Lower leg skin (tissue), 4 donors: ENCODE results near the gene ANO2. TPM values are rescaled to one million over a fixed set of nuclear protein-coding genes. Genes with fewer than 3 reads are reported as not detected.

Experiments used
- DNase-seq, 2 donors: peaks; one replicate each; pipeline ENCODE4 v3.0.0-alpha.2; 2019; ENCODE audit warnings: low spot score in 2 of 2
- H3K4me3 ChIP-seq: fragments of 200-600 bp; sonication (generic); 2 replicates; pipeline ENCODE4 v1.5.1; 2017; ENCODE audit warnings: mild to moderate bottlenecking, low read depth; ENCODE audit not compliant: poor library complexity, severe bottlenecking
- POLR2A ChIP-seq, 2 donors: fragments of 450-650 bp; IDR thresholded peaks; one replicate each; pipeline ENCODE4 v1.6.1; 2016 to 2017; ENCODE audit warnings: antibody characterized with exemption in 2 of 2, mild to moderate bottlenecking in 1 of 2, moderate library complexity in 1 of 2
- WGBS, 2 donors: methylation state at CpG; one replicate each; pipeline ENCODE4 v1.1.5; 2018; 5-methylcytosine and 5-hydroxymethylcytosine counted together
- intact Hi-C: fragments of 100-400 bp; cut with DNase I; formaldehyde crosslinking; loops from one replicate; pipeline ENCODE4 v1.15.0; 2023; ENCODE audit warnings: low total_unique reads
- total RNA-seq, 4 donors: library from RNA; depleted of rRNA; stranded (reverse); fragments of >200 nt; gene quantifications; one replicate each; pipeline ENCODE4 v1.1.0, GENCODE V29; 2016
- TF ChIP-seq, protein P1 (sequence below), 3 donors: fragments of 450-650 bp; IDR thresholded peaks; one replicate each; pipeline ENCODE4 v1.5.1; 2016; ENCODE audit warnings: antibody characterized with exemption in 3 of 3, mild to moderate bottlenecking in 3 of 3, moderate library complexity in 2 of 3

ANO2 gene
- total RNA-seq, 4 donors from 2014 or later: 0.76 to 2.6 (median 1.8) TPM

DNA sequence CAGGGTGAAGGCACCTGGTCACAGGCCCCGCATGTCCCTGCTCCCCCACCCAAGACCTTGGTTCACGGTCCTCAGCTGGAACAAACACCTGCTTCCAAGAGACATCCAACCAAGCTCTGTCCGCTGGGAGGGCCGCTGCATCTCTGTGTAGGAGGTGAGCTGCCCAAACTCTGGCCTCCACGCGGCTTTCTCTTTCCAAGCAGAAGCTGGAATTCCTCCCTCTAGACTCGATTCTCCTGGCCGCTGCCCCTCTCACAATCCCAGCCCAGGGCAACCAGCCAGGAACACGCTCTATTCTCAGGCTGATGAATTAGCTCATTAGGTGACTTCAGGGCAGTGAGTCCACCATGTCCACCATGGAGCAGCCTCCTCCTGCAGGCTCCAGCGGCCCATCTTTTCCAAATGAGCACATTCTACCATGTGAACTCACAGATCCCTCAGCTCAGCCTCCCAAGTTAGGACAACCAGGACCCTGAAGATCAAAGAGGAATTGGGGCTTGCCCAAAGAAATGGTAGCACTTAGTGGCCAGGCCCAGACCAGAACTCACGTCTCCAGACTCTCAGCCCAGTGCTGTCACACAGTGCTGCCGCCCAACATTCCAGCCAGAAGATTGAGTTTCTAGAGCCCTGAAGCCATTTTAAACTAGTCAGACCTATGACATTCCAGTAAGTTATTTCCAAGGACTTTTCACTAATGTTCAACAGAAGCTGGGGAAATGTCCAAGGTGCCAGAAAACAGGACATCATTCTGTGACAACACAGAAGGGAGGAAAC is 146.6 kb downstream of the ANO2 start:
- intact Hi-C loops: no loop called here
- DNase-seq: no peak
- no peak overlapping the region for H3K4me3 ChIP-seq
- no peak for TF ChIP-seq POLR2A (IDR thresholded peaks at IDR 0.05)
- TF ChIP-seq, protein P1, sequence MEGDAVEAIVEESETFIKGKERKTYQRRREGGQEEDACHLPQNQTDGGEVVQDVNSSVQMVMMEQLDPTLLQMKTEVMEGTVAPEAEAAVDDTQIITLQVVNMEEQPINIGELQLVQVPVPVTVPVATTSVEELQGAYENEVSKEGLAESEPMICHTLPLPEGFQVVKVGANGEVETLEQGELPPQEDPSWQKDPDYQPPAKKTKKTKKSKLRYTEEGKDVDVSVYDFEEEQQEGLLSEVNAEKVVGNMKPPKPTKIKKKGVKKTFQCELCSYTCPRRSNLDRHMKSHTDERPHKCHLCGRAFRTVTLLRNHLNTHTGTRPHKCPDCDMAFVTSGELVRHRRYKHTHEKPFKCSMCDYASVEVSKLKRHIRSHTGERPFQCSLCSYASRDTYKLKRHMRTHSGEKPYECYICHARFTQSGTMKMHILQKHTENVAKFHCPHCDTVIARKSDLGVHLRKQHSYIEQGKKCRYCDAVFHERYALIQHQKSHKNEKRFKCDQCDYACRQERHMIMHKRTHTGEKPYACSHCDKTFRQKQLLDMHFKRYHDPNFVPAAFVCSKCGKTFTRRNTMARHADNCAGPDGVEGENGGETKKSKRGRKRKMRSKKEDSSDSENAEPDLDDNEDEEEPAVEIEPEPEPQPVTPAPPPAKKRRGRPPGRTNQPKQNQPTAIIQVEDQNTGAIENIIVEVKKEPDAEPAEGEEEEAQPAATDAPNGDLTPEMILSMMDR (IDR thresholded peaks at IDR 0.05): no peak
- 80 to 84% methylated on average over 12 of the region's 12 CpGs for WGBS, 2 donors

DNA sequence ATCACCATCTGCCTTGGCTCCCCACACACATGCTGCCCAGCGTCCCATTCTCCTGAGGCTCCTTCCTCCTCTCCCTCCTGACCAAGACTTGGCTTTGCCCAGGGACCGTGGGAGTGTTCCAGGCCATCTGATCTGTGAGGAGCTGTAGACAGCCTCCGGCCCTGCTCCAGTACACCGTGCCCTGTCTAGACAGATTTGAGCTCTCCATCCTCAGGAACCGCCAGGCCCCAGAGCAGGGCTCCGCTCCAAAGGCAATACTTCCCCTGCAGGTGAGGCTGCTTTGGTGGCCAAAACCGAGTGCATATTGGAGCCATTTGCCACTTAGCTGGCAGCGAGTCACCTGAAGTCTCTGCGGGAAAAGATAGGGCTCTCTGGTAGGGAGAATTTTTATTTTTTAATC is 147.4 kb downstream of the ANO2 start:
- no peak for TF ChIP-seq POLR2A (IDR thresholded peaks at IDR 0.05)
- TF ChIP-seq, protein P1 (IDR thresholded peaks at IDR 0.05): no peak
- no peak overlapping the region for H3K4me3 ChIP-seq
- DNase-seq: no peak
- intact Hi-C loops: no loop called here
- WGBS, 2 donors: 49 to 61% methylated on average over 9 of the region's 9 CpGs

DNA sequence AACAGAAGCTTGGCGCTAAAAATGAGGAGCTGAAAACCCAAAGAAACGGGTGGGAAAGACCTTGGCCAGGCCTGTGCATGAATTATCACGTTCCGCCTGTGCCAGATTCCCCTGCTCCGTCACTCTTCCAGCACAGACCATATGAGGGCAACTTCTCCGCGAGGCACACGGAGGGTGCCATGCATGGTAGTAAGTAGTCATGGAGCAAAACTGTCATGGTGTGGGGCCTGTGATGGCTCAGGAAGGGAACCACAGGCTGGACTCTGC is 148.2 kb downstream of the ANO2 start:
- intact Hi-C loops: no loop called here
- no peak for DNase-seq
- WGBS, 2 donors: 69 to 73% methylated on average over 8 of the region's 8 CpGs

DNA sequence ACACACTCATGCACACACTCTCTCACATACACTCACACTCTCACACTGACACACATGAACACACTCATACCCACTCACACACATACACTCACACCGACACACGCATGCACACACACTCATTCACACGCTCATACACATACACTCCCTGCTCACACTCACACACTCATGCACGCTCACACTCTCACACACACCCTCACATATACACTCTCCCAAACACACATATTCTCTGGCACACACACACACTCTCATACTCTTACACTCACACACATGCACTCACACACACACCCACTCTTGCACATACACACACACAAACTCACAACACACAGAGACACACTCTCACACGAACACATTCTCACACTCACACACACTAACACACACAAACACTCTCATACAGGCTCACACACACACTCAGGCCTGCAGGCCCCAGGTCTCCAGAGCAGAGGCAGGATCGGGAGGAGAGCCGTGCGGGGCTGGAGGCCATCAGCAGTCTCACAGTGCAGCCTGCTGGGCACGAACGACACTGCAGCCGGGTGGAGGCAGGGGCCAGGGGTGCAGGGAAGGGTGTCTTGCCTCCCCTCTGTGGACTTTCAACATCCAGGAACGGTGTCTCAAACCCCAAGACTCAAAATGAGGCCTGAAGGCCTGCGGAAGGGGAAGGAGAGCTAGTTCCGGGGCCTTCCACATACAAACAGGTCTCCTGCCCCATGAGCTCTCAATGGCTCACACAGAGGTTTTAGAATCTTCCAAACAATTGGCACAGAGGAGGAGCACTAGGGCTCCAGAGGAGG is 148.7 kb downstream of the ANO2 start:
- TF ChIP-seq, protein P1 (IDR thresholded peaks at IDR 0.05): no peak
- TF ChIP-seq POLR2A (IDR thresholded peaks at IDR 0.05): no peak
- intact Hi-C loops: no loop called here
- 59 to 66% methylated on average over 14 of the region's 14 CpGs for WGBS, 2 donors
- H3K4me3 ChIP-seq: no peak overlapping the region
- no peak for DNase-seq

More for the DNA sequence above, 148.2 kb downstream of the ANO2 start:
- TF ChIP-seq, protein P1 (IDR thresholded peaks at IDR 0.05): no peak
- TF ChIP-seq POLR2A (IDR thresholded peaks at IDR 0.05): no peak
- H3K4me3 ChIP-seq: no peak overlapping the region

DNA sequence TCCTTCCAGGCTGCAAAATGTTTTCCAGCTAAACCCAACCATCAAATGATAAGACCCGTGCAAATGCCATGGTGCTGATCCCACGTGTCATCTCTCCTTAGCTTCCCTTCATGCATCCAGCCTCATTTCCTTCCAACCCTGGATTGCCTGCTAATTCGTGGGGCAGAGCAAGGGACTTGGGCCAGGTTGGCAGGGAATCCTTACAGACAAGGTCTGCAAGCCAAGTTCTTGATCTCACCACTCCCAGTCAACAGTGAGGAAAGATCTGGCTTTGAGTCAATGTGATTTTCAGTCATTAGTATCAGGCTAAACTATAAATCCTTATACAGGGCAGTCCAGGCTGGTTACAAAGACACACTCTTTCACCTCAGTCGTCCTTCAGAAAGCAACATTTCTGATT is 150.9 kb downstream of the ANO2 start:
- no peak overlapping the region for H3K4me3 ChIP-seq
- DNase-seq: peak in 1 of 2 donors; percentile 36
- WGBS, 2 donors: 23 to 24% methylated on average over 4 of the region's 4 CpGs
- TF ChIP-seq POLR2A (IDR thresholded peaks at IDR 0.05): no peak
- TF ChIP-seq, protein P1 (IDR thresholded peaks at IDR 0.05): no peak
- intact Hi-C loops: no loop called here
